MM.1S (cell line): ENCODE data around the gene NAPA.

Source experiments
- DNase-seq: peaks from one replicate; pipeline ENCODE4 v3.0.0-alpha.2; 2015
- H2AFZ ChIP-seq: fragments of 300-600 bp; sonication (generic); 2 replicates; pipeline ENCODE4 v1.6.0; 2016; ENCODE audit warnings: antibody characterized with exemption, low read length
- H3F3A ChIP-seq: fragments of 300-600 bp; sonication (generic); 2 replicates; pipeline ENCODE4 v1.6.1; 2016; ENCODE audit warnings: mild to moderate bottlenecking, antibody characterized with exemption, low read length, moderate library complexity, mixed read lengths; ENCODE audit not compliant: insufficient read depth
- H3K27ac ChIP-seq: fragments of 300-600 bp; sonication (generic); 2 replicates; pipeline ENCODE4 v1.5.1; 2016; ENCODE audit warnings: mild to moderate bottlenecking, low read length
- H3K27me3 ChIP-seq: fragments of 300-600 bp; sonication (generic); replicated peaks from 2 replicates; pipeline ENCODE4 v1.6.0; 2016; ENCODE audit warnings: low read length; ENCODE audit not compliant: insufficient read depth
- H3K36me3 ChIP-seq: fragments of 300-600 bp; sonication (generic); replicated peaks from 2 replicates; pipeline ENCODE4 v1.6.1; 2016; ENCODE audit warnings: mild to moderate bottlenecking, low read length, mixed read lengths; ENCODE audit not compliant: insufficient read depth
- H3K4me1 ChIP-seq: fragments of 300-600 bp; sonication (generic); 2 replicates; pipeline ENCODE4 v1.6.1; 2016; ENCODE audit warnings: low read length, mixed read lengths
- H3K4me2 ChIP-seq: fragments of 300-600 bp; sonication (generic); 2 replicates; pipeline ENCODE4 v1.6.0; 2016; ENCODE audit warnings: low read depth, low read length
- H3K4me3 ChIP-seq: fragments of 300-600 bp; sonication (generic); 2 replicates; pipeline ENCODE4 v1.5.1; 2016; ENCODE audit warnings: low read length, mixed read lengths
- H3K79me2 ChIP-seq: fragments of 300-600 bp; sonication (generic); 2 replicates; pipeline ENCODE4 v1.6.1; 2016; ENCODE audit warnings: mixed run types, low read length, mixed read lengths
- H3K9ac ChIP-seq: fragments of 300-600 bp; sonication (generic); 2 replicates; pipeline ENCODE4 v1.6.1; 2016; ENCODE audit warnings: low read length, mixed read lengths
- H3K9me2 ChIP-seq: fragments of 300-600 bp; sonication (generic); replicated peaks from 2 replicates; pipeline ENCODE4 v1.6.1; 2016; ENCODE audit warnings: mild to moderate bottlenecking, low read length, mixed read lengths; ENCODE audit not compliant: insufficient read depth
- H3K9me3 ChIP-seq: fragments of 300-600 bp; sonication (generic); replicated peaks from 2 replicates; pipeline ENCODE4 v1.6.1; 2016; ENCODE audit warnings: mild to moderate bottlenecking, low read length, mixed read lengths; ENCODE audit not compliant: insufficient read depth
- H4K20me1 ChIP-seq: fragments of 300-600 bp; sonication (generic); 2 replicates; pipeline ENCODE4 v1.6.1; 2016; ENCODE audit warnings: mild to moderate bottlenecking, low read length, moderate library complexity, mixed read lengths; ENCODE audit not compliant: insufficient read depth
- CTCF ChIP-seq: fragments of 300-600 bp; sonication (generic); IDR thresholded peaks from 2 replicates; pipeline ENCODE4 v1.5.1; 2016; ENCODE audit warnings: antibody characterized with exemption, low read length, mixed read lengths
- EZH2 ChIP-seq: fragments of 300-600 bp; sonication (generic); optimal IDR thresholded peaks from 2 replicates; pipeline ENCODE3; 2017; ENCODE audit warnings: low read depth, mild to moderate bottlenecking, antibody characterized with exemption, low read length, mixed read lengths
- EZH2phosphoT487 ChIP-seq: fragments of 300-600 bp; sonication (generic); IDR thresholded peaks from 2 replicates; pipeline ENCODE4 v1.6.1; 2018; ENCODE audit warnings: antibody characterized with exemption, low read length

Gene NAPA

GRCh38 chr19:47497050-47497766, 17.7 kb downstream of the NAPA start:
- Histone ChIP-seq H3K79me2 (0 out of 2 replicates have a peak, but pooled peaks cover 10% of the 10 kb centered on the region), H3K9me3 (no peaks in the 10 kb centered on the region), H3K27me3 (no peaks in the 10 kb centered on the region), H3K4me2 (no peak overlapping the region), H4K20me1 (no peaks in the 10 kb centered on the region), H3K36me3 (no peaks in the 10 kb centered on the region), H3K4me3 (no peak overlapping the region), H3F3A (no peaks in the 10 kb centered on the region), H3K27ac (no peak overlapping the region), H3K9ac (no peak overlapping the region), H2AFZ (no peak overlapping the region), H3K4me1 (no peaks in the 10 kb centered on the region), H3K9me2 (no peaks in the 10 kb centered on the region)
- TF ChIP-seq CTCF (no peak), EZH2 (no peak), EZH2phosphoT487 (no peak)
- DNase-seq: no peak

- Histone ChIP-seq H3K27me3 (no peaks in the 10 kb centered on the region), H2AFZ (no peak overlapping the region), H3K4me2 (no peak overlapping the region), H3K79me2 (0 out of 2 replicates have a peak, but pooled peaks cover 3% of the 10 kb centered on the region), H3K9me2 (no peaks in the 10 kb centered on the region), H3F3A (no peaks in the 10 kb centered on the region), H4K20me1 (no peaks in the 10 kb centered on the region), H3K36me3 (no peaks in the 10 kb centered on the region), H3K4me1 (peaks cover 5% of the 10 kb centered on the region; the same call in 1 of the 2 replicates), H3K9me3 (no peaks in the 10 kb centered on the region), H3K9ac (no peak overlapping the region), H3K27ac (no peak overlapping the region), H3K4me3 (no peak overlapping the region)
- DNase-seq: no peak
- TF ChIP-seq CTCF: no peak
These were observed 19.1 kb downstream of the NAPA start for GRCh38 chr19:47495478-47496372.

- Histone ChIP-seq H3K36me3 (no peaks in the 10 kb centered on the region), H3F3A (no peaks in the 10 kb centered on the region), H3K9me3 (no peaks in the 10 kb centered on the region), H3K9ac (no peak overlapping the region), H3K27ac (no peak overlapping the region), H3K27me3 (no peaks in the 10 kb centered on the region), H3K4me2 (no peak overlapping the region), H4K20me1 (no peaks in the 10 kb centered on the region), H3K79me2 (0 out of 2 replicates have a peak, but pooled peaks cover 3% of the 10 kb centered on the region), H3K9me2 (no peaks in the 10 kb centered on the region), H2AFZ (no peak overlapping the region), H3K4me3 (no peak overlapping the region), H3K4me1 (peaks cover 7% of the 10 kb centered on the region; the same call in 1 of the 2 replicates)
- DNase-seq: no peak
- TF ChIP-seq EZH2: no peak
These were observed 20.1 kb downstream of the NAPA start for GRCh38 chr19:47494729-47495128.
